ENCODE measurements around the gene LIG1.
A peak's percentile ranks its signal among the peaks of the same experiment; 100 is the strongest.

Gene LIG1

GRCh38 chr19:48110350-48110966, 59.7 kb downstream of the LIG1 start, which contains the start of gene PLA2G4C:
Gene PLA2G4C (minus strand): TSS chr19:48110817. CDS start chr19:48106529, 4,288 bp downstream.
- POLR2A ChIA-PET (ENCODE audit: low non-redundant PET), result no interaction called here
- peak; percentile 96 for DNase-seq (ENCODE audit: low spot score)
- no peak for TF ChIP-seq CTCF (conservative IDR thresholded peaks at IDR 0.05; ENCODE audit: low read depth)
- peak within 1 kb of the TSS; percentile 74 for H3K27ac ChIP-seq
- CTCF ChIA-PET, result interaction anchor here (0.6 to 1.0 kb wide), 3 partner anchors 125 to 147 kb away, joined by 3 to 5 read pairs (median 3); no protein-coding TSS in a partner anchor

DNA sequence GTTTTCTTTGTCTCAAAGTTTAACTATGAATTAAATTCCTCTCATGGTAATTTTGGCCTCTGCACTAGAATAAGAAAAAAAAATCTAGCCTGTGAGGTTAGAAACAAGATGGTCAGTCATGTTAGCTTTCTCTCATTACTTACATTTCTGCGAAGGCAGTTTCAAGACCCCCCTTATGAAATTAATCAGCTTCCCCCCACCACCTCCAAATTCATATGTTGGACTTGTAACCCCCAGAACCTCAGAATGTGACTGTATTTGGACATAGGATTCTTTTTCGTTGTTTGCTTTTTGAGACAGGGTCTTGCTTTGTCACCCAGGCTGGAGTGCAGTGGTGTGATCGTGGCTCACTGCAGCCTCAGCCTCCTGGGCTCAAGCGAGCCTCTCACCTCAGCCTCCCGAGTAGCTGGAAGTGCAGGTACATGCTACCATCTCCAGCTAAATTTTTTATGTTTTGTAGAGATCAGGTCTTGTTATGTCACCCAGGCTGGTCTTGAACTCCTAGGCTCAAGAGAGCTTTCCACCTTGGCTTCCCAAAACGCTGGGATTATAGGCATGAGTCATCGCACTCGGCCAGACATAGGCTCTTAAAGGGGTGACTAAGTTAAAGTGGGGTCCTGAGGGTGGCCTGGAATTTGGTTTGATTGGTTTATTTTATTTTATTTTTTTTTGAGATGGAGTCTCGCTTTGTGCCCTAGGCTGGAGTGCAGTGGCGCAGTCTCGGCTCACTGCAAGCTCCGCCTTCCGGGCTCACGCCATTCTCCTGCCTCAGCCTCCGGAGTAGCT, 61.0 kb downstream of the LIG1 start:
- no peak for TF ChIP-seq CTCF (conservative IDR thresholded peaks at IDR 0.05; ENCODE audit: low read depth)
- ChIA-PET CTCF (interaction anchor here (0.6 to 2.3 kb wide), 3 partner anchors 10 to 144 kb away, joined by 3 to 29 read pairs (median 8); no protein-coding TSS in a partner anchor), POLR2A (ENCODE audit: low non-redundant PET) (no interaction called here)
- no peak overlapping the region for H3K27ac ChIP-seq
- DNase-seq (ENCODE audit: low spot score), result no peak

DNA sequence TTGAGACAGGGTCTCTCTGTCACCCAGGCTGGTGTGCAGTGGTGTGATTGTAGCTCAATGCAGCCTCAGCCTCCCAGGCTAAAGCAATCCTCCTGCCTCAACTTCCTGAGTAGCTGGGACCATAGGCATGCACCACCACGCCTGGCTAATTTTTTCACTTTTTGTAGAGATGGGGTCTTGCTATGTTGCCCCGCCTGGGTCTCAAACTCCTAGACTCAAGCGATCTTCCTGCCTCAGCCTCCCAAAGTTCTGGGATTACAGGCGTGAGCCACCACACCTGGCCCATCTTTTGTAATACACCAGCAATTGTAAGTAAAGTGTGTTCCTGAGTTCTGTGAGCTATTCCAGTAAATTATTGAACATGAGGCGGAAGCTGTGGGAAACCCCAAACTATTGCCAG, 66.2 kb downstream of the LIG1 start:
- ChIA-PET CTCF (interaction anchor here (0.6 to 0.9 kb wide), 3 partner anchors 15 to 138 kb away, joined by 3 to 4 read pairs (median 3); no protein-coding TSS in a partner anchor), POLR2A (ENCODE audit: low non-redundant PET) (no interaction called here)

GRCh38 chr19:48102870-48103751, 67.0 kb downstream of the LIG1 start:
- H3K27ac ChIP-seq, result no peak overlapping the region
- DNase-seq (ENCODE audit: low spot score), result peak; percentile 39
- ChIA-PET CTCF (interaction anchor here (0.6 to 1.0 kb wide), 6 partner anchors 14 to 140 kb away, joined by 3 to 5 read pairs (median 3); no protein-coding TSS in a partner anchor), POLR2A (ENCODE audit: low non-redundant PET) (no interaction called here)
- TF ChIP-seq CTCF (conservative IDR thresholded peaks at IDR 0.05; ENCODE audit: low read depth), result peak; percentile 44

More for the DNA sequence above, 66.2 kb downstream of the LIG1 start:
- no peak for TF ChIP-seq CTCF (conservative IDR thresholded peaks at IDR 0.05; ENCODE audit: low read depth)
- no peak for DNase-seq (ENCODE audit: low spot score)
- no peak overlapping the region for H3K27ac ChIP-seq

DNA sequence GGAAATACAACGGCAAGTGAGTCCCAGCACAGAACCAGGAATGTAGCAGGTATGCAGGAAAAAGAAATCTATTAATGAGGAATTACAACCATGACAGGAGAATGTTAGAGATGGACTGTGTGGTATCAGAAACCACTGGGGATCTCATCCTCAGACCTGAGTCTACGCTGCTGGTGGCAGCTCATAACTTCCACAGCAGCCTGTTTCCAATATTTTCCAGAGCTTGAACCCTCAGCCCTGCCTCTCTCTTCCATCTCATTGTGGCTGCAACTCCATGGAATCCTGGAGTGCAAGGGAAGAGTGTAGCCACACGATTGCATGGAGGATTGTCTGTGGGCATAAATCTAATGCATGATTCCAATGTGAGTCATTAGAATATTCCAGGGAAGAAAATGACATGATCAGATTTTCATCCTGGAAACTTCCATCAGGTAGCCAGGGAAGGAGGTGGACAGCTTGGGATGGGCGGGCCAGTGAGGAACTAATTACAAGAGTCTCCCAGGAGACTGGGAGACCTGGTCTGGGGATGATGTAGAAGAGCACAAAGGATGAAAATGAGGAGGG, 74.5 kb downstream of the LIG1 start:
- CTCF ChIA-PET, result no interaction called here
- no peak overlapping the region for H3K27ac ChIP-seq
- POLR2A ChIA-PET (ENCODE audit: low non-redundant PET), result interaction anchor here (0.7 kb wide), 1 partner anchor 29 kb away, joined by 3 read pairs; no protein-coding TSS in a partner anchor
- no peak for TF ChIP-seq CTCF (conservative IDR thresholded peaks at IDR 0.05; ENCODE audit: low read depth)
- no peak for DNase-seq (ENCODE audit: low spot score)
